ENCODE measurements around the gene TWF2.

The TWF2 gene

DNA sequence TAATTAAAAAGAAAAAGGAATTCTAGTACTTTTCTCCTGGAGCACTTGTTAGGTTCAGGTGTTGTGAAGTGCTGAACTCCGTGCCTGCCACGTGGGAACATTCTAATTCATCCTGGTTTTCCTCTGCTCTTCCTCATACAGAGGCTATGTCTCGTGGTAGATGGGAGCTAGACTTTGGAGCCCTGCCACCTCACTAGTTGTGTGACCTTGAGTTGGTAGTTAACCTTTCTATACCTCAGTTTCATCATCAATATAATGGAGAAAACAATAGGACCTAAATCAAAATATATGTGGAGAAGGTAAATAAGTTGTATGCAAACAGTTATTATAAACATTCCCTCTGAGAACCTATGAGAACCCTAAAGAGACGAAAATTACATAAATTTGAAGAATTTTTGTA lies 30.4 kb downstream of the TWF2 start:
- in situ Hi-C loops (cut with HindIII; ENCODE audit: low sequenced_read_pairs), result no loop called here

DNA sequence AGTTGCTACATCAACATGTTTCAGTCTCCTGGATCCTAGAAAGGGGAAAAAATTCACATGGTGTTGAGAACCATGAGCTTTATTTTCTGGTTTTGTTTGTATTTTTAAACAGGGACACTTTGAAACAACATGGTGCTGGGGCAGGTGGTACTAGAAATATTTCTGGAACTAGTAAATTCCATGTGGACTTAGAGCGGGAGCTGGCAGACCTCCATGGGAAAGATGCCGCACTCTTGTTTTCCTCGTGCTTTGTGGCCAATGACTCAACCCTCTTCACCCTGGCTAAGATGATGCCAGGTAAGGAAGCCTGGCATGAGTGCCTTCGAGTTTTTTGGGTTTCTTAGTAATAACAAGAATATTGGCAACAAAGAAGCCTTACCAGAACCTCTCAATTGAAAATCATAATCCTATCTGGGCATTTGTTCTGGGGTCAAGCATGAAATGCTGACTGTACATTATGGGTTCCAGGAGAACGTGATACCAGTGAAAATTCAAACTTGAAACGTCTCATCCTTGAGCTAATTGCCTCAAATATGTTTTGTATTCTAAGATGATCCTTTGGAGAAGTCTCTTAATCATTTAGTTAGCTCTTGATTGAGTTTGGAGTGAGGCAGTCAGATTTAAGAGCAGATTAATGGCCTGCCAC lies 33.1 kb downstream of the TWF2 start:
- in situ Hi-C loops (cut with HindIII; ENCODE audit: low sequenced_read_pairs), result no loop called here

DNA sequence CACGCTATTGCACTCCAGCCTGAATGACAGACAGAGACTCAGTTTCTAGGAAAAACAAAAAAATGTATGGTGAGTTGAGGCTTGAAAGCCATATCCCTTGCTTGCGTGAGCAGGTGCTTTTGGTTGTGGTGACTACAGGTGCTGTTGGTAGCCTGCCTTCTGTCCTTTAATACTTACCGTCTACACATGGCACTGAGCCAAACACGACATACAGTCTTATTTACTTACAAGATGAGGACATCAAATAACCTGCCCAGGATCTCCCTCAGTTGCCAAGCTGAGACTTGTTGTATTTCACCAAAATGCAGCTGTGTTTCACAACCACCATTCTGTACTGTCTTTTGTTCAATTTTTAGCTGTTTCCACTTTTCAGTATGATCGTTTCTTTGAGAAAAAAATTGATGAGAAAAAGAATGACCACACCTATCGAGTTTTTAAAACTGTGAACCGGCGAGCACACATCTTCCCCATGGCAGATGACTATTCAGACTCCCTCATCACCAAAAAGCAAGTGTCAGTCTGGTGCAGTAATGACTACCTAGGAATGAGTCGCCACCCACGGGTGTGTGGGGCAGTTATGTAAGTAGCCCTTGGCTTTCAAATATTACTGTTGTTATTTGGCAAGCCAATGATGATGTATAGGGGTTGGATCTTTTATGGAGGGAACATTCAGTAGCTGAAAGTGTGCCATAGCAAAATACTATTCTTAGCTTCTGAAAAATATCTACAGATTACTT lies 34.5 kb downstream of the TWF2 start:
- in situ Hi-C loops (cut with HindIII; ENCODE audit: low sequenced_read_pairs), result no loop called here

DNA sequence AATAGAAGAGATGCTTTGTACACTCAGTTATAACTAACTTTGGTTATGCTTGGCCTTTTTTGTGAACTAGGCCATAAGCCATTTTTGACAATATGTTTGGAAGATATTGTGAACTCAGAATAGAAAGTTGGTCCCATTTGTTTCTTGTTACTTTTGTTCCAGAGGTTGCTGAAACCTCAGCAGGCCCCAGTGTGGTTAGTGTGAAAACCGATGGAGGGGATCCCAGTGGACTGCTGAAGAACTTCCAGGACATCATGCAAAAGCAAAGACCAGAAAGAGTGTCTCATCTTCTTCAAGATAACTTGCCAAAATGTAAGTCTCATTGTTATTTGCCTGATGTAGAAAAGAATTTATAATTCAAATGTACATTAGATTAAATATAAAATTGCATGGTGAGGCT lies 35.3 kb downstream of the TWF2 start:
- in situ Hi-C loops (cut with HindIII; ENCODE audit: low sequenced_read_pairs), result no loop called here

DNA sequence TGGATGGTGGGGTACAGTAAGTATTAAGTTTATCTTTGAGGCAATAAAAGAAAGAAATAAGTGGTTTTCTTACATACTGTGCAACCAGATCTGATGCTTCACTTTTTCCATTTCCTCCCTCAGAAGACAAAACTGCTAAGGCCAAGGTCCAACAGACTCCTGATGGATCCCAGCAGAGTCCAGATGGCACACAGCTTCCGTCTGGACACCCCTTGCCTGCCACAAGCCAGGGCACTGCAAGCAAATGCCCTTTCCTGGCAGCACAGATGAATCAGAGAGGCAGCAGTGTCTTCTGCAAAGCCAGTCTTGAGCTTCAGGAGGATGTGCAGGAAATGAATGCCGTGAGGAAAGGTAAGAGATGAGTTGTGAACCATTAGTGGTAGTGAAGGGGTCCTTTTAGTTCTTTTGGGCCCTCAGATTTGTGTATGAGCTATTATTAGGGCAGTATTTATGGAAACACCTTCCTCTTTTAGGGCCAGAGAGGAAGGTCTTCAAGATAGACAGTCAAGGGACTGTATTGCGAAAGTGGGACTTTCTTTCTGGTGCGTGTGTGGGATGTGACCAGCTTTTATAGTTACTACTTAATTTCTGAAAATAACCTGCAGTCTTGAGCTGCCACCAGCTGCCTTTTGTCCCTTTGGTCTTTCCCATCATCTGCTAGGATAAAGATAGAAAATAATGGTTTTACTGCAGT lies 36.4 kb downstream of the TWF2 start:
- in situ Hi-C loops (cut with HindIII; ENCODE audit: low sequenced_read_pairs), result no loop called here

DNA sequence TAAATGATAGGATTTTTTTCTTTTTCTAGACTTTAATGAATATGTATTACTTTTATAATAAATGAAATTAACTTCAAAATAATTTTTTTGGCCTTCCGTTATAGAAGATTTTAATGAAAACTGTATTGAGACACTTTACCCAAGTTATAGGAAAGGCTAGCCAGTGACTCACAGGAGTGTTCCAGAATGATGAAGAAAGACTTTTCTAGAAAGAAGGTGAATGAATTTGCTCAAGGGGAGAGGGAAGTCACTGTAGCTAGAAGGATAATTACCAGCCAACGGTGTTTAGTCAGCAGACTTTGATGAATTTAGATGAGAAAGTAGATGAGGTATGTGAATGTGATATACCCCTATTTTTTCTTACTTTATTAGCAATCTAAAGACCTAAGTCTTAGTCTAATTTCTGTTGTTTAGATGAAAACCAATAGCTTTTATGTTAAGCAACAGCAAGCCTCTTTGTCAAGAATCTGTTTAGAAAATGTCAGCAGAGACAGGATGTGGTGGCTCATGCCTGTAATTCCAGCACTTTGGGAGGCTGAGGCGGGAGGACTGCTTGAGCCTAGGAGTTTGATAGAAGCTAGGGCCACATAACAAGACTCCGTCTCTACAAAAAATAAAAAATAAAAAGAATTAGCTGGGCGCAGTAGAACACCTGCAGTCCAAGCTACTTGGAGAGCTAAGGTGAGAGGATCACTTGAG lies 37.8 kb downstream of the TWF2 start:
- in situ Hi-C loops (cut with HindIII; ENCODE audit: low sequenced_read_pairs), result no loop called here

DNA sequence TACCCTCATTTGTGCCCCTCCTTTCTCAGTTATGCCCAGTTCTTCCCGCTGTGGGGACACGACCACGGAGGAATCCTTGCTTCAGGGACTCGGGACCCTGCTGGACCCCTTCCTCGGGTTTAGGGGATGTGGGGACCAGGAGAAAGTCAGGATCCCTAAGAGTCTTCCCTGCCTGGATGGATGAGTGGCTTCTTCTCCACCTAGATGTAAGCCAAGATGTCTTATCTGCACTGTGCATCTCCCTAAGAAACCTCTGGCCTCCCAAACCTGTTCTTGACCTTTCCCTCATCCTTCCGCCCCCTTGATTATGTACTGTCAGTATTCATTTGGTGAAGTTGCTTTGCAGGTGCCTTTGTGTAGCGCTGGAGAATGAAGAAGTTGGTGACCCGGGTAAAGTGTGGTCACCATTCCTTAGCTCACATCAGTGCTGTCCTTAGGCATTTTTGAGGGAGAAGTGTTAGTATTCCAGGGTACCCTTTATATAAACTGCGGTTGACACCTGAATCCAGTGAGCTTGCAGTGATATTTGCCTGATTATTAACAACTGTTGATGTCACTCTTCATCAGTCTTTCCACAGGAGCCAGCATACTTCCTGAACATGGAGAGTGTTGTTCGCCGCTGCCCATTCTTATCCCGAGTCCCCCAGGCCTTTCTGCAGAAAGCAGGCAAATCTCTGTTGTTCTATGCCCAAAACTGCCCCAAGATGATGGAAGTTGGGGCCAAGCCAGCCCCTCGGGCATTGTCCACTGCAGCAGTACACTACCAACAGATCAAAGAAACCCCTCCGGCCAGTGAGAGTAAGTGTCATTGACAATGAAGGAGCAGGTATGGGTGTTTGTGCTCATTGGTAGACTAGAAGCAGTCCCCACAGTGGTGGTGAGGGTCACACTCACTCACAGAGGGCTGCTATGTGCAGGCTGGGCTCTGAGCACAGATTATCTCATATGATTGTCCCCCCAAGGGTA lies 40.0 kb downstream of the TWF2 start:
- in situ Hi-C loops (cut with HindIII; ENCODE audit: low sequenced_read_pairs), result no loop called here

DNA sequence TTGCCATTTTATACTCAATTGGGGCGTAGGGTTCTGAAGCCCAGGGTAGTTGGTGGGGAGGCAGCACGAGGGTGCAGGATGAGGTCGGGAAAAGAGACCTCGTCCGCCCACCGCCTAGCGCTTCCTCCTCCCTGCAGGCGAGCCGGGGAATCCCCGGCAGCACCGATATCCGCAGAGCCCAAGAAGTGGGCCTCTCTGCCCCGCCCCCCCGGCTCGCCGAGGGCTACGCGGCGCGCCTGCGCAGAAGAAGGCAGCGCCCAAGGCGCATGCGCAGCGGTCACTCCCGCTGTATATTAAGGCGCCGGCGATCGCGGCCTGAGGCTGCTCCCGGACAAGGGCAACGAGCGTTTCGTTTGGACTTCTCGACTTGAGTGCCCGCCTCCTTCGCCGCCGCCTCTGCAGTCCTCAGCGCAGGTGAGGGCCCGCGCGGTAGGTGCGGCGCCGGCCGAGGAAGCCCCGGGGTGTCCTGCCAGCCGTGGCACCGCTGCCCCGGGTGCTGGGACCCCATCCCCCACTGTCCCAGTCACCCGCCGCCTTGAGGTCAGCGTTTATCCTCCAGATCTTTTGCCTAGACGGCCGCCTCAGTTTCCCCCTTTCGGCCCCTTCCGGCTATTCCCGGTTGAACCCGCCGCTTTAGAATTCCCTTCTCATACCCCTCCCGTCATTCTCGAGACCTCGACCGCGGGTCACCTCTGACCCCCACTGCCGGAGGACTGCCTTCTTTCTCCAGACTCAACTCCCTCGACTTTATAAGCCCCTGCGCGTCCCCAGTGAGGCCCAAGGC lies 40.9 kb downstream of the TWF2 start, which contains the start of gene ALAS1:
ALAS1 (plus strand) TSS at position 319 of the 784 bp plus-strand sequence. CDS start 1,082 bp downstream, outside the sequence.
- in situ Hi-C loops (cut with HindIII; ENCODE audit: low sequenced_read_pairs), result no loop called here

DNA sequence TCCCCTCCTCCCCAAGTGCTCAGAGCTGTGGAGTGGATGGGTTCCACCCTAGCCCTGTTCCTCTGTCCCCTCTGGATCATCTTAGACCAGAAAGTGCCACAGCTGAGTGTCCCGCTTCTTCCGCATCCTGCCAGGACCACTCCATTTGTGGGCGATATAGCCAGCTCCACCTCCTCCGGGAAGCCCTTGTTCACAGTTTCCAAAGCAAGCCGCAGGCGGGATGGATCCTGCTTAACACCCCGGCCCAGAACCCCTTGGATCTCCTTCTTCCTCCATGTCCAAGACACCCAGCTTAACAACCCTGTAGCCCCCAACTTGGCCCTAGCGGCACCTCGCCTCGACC lies 41.5 kb downstream of the TWF2 start:
- in situ Hi-C loops (cut with HindIII; ENCODE audit: low sequenced_read_pairs), result no loop called here

DNA sequence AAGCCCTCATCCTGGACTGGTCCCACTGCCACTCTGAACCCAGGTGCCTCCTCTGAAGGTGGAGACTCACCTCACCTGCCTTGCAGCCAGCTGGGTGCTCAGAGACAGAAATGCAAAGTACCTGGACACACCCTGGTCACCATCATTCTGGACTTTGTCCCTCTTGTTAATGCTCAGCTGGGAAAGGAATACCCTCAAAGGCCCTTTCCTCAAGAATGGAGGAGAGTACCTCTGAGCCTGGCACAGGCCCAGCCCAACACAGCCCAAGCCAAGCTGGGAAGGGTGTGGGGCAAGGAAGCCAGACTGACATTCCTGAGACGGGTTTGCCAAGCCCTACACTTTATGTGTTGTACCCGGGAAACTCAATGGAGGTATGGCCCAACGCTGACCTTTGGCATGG lies 42.0 kb downstream of the TWF2 start:
- in situ Hi-C loops (cut with HindIII; ENCODE audit: low sequenced_read_pairs), result no loop called here

DNA sequence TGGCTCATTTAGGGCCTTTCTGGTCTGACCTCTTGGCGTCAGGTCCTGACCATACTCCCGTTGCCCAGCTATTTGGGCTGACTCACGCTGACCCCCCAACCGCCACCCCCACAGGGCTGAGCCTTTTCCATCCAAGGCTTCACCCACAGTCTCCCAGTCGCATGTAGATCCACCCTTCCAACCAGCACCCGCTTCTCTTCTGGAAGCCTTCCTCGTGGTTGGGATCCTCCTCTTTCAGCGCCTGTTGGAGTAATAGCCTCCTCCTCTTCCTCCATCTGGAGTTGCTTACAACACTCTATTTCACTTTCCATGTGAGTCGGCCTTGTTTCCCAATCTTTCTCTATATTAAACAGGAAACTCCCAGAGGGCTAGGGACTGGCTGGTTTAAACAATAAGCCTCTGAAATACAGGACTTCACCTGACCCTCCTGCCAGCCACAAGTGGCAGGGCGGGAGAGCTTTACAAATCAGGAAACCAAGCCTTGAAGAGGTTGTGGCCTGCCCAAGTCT lies 43.1 kb downstream of the TWF2 start:
- in situ Hi-C loops (cut with HindIII; ENCODE audit: low sequenced_read_pairs), result no loop called here

DNA sequence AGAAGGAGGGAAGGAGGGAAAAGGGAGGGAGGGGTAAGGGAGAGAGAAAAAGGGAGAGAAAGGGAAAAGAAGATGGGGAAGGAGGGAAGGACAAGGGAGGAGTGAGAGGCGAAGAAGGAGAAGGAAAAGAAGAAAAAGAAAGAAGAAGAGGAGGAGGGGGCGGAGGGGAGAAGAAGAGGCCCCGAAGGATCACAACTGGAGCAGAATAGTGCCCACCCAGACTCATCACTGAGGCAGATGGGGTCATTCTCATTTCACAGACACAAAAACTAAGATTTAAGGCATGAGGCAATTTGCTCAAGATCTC lies 43.7 kb downstream of the TWF2 start:
- in situ Hi-C loops (cut with HindIII; ENCODE audit: low sequenced_read_pairs), result no loop called here

DNA sequence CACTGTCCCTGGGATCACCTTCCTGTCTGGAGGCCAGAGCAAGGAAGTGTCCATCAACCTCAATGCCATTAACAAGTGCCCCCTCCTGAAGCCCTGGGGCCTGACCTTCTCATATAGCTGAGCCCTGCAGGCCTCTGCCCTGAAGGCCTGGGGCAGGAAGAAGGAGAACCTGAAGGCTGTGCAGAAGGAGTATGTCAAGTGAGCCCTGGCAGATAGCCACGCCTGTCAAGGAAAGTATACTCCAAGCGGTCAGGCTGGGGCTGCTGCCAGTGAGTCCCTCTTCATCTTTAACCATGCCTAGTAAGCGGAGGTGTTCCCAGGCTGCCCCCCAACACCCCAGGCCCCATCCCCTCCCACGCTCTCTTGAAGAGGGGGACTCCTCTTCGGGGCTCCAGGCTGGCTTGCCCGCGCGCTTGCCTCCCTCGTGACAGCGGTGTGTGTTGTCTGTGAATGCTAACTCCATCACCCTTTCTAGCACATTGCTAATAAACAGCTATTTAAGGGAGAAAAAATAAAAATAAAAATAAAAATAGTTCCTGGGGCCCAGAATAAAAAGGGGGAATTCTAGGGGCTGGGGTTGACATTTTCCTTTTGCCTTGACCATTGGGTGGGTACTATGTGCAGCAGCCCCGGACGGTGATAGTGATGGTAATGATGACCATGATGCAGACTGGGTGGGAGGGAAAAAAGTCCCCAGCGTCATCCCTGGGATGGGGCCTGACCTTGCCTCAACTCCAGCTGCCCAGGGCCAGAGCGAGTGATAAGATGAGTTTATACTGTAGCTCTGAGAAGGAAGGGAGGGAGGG lies 44.3 kb downstream of the TWF2 start:
- in situ Hi-C loops (cut with HindIII; ENCODE audit: low sequenced_read_pairs), result no loop called here

DNA sequence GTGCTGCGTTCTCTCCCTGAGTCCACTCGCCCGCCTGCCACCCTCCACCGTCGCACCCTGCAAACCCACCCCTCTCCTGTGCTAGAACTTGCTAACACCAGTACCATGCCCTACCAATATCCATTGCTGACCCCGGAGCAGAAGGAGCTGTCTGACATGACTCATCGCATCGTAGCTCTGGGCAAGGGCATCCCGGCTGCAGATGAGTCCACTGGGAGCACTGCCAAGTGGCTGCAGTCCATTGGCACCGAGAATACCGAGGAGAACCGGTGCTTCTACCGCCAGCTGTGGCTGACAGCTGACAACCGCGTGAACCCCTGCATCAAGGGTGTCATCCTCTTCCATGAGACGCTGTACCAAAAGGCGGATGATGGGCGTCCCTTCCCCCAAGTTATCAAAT lies 45.9 kb downstream of the TWF2 start:
- in situ Hi-C loops (cut with HindIII; ENCODE audit: low sequenced_read_pairs), result no loop called here

DNA sequence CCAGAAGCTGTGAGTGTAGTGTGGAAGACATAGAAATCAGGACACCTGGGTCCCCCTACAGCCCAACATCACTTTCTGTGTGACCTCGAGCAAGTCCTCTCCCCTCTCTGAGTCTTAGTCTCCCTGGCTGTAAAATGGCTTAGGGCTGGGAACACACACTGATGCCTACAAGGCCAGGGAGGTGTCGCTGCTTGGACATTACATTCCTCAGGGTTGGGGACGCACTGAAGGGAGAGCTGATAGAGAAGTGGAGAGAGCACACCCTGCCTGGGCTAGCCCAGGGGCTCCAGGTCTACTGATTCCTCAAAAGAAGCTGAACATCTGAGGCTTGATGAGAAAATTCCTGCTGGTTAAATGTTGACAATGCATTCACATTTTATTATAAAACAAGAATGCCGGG lies 47.3 kb downstream of the TWF2 start:
- in situ Hi-C loops (cut with HindIII; ENCODE audit: low sequenced_read_pairs), result no loop called here

DNA sequence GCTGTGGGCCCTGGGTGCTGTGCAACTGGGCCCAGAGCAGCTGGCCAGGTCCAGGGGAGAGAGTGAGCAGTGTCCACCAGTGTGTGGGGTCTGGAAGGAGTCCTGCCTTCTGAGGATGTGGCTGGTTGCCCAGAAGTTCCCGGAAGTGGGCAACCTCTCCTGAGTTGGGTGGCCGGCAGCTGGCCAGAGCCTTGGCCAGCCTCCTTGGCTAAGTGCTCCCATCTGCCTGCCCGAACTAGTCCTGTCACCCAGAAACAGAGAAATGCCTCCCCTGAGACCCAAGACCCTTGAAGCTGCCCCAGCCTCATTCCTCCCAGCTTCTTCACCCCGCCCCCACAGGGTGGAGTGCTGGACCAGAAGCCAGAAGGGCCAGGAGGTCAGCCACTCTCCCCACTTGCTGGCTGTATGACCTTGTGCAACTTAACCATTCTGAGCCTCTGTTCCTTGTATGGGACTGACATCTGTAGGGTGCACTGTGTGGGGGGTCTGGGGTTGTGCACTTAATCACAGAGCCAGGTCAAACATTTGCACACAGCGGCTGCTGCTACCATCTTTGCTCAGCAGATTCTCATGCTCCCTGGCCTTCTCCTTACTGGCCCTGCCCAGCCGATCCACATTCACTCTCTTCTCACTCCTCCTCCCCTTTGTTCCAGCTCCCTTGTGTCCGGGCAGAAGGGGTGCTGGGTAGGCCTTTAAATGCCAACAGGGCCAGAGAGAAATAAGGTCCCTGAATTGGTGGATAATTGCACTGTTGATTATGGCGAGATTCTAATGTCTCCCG lies 48.5 kb downstream of the TWF2 start:
- in situ Hi-C loops (cut with HindIII; ENCODE audit: low sequenced_read_pairs), result no loop called here

DNA sequence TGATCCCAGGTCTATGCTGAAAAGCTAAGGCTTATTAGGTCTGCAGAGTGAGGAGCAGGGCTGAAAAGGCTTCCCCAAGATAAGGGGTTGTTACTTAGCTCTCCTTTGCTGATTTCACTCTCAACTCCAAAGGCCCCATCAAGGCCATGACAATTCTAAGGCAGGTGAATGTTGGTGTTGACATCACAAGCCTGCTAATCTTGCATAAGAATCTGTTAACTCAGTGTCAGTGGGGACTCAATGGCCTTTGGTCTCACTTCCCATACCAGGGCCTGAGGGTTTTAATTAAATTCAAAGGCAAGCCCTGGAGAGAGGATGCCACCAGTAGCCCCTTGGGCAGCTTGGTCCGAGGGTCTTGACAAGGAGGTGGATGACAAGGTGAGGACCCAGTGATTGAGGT lies 50.4 kb downstream of the TWF2 start:
- in situ Hi-C loops (cut with HindIII; ENCODE audit: low sequenced_read_pairs), result loop anchor here (10.0 kb wide), 1 partner anchor 86 kb away; the partner anchor contains the start of gene WDR82

DNA sequence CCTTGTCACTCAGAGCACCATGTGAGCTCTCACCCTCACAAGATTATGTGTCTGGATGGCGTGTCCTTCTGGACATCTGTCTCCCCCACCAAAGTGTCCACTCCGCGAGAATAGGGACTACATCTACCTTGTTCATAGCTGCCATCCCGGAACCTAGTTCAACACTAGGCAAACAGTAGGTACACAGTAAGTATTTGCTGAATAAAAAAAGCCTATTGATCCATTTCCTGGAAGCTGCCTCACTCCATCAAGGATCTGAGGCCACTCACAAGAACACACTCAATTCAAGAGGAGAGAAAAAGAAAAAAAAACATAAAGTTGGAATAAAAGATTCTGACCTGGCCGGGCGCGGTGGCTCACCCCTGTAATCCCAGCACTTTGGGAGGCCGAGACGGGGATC lies 52.2 kb downstream of the TWF2 start:
- in situ Hi-C loops (cut with HindIII; ENCODE audit: low sequenced_read_pairs), result loop anchor here (10.0 kb wide), 1 partner anchor 88 kb away; the partner anchor contains the start of gene WDR82

Data from DLD1 (cell line).